ENCODE measurements around the gene CCN2. TPM values are rescaled to one million over a fixed set of nuclear protein-coding genes. Genes with fewer than 3 reads are reported as not detected.

CCN2 gene
- total and polyA plus RNA-seq, 2 of the 8 experiments (the other 6 are each of a cell fraction or from before 2014, with no cell fraction given) = 25.0 to 107 TPM

DNA sequence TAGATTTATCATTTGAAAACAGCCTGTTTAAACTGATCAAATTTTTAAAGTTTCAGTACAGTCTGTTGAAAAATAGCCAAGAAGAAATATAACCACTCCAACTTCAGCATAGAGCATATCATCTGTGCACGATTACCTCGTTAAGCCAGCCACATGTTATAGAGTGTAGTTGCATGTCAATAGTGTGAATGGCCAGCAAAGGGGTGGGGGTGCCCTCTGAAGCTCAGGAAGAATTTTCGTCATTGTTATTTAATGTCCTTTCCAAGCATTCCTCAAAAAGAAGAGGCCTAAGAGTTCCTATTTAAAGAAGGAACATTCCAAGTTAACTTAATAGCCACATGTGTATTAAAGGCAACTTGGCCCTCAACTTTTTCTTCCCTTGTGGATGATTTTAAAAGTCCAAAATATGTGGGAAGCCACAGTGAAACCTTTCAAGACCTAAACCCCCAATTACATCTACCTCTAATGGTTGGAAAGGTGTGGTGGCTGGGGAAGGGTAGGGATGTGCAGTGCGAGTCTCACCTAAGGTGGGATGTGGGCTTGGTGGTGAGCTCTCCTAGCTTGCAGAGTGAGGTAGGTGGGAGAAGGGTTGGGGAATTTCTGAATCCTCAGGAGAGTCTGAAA, 1.8 kb upstream of the CCN2 start (continued):
- TF ChIP-seq, protein P1, sequence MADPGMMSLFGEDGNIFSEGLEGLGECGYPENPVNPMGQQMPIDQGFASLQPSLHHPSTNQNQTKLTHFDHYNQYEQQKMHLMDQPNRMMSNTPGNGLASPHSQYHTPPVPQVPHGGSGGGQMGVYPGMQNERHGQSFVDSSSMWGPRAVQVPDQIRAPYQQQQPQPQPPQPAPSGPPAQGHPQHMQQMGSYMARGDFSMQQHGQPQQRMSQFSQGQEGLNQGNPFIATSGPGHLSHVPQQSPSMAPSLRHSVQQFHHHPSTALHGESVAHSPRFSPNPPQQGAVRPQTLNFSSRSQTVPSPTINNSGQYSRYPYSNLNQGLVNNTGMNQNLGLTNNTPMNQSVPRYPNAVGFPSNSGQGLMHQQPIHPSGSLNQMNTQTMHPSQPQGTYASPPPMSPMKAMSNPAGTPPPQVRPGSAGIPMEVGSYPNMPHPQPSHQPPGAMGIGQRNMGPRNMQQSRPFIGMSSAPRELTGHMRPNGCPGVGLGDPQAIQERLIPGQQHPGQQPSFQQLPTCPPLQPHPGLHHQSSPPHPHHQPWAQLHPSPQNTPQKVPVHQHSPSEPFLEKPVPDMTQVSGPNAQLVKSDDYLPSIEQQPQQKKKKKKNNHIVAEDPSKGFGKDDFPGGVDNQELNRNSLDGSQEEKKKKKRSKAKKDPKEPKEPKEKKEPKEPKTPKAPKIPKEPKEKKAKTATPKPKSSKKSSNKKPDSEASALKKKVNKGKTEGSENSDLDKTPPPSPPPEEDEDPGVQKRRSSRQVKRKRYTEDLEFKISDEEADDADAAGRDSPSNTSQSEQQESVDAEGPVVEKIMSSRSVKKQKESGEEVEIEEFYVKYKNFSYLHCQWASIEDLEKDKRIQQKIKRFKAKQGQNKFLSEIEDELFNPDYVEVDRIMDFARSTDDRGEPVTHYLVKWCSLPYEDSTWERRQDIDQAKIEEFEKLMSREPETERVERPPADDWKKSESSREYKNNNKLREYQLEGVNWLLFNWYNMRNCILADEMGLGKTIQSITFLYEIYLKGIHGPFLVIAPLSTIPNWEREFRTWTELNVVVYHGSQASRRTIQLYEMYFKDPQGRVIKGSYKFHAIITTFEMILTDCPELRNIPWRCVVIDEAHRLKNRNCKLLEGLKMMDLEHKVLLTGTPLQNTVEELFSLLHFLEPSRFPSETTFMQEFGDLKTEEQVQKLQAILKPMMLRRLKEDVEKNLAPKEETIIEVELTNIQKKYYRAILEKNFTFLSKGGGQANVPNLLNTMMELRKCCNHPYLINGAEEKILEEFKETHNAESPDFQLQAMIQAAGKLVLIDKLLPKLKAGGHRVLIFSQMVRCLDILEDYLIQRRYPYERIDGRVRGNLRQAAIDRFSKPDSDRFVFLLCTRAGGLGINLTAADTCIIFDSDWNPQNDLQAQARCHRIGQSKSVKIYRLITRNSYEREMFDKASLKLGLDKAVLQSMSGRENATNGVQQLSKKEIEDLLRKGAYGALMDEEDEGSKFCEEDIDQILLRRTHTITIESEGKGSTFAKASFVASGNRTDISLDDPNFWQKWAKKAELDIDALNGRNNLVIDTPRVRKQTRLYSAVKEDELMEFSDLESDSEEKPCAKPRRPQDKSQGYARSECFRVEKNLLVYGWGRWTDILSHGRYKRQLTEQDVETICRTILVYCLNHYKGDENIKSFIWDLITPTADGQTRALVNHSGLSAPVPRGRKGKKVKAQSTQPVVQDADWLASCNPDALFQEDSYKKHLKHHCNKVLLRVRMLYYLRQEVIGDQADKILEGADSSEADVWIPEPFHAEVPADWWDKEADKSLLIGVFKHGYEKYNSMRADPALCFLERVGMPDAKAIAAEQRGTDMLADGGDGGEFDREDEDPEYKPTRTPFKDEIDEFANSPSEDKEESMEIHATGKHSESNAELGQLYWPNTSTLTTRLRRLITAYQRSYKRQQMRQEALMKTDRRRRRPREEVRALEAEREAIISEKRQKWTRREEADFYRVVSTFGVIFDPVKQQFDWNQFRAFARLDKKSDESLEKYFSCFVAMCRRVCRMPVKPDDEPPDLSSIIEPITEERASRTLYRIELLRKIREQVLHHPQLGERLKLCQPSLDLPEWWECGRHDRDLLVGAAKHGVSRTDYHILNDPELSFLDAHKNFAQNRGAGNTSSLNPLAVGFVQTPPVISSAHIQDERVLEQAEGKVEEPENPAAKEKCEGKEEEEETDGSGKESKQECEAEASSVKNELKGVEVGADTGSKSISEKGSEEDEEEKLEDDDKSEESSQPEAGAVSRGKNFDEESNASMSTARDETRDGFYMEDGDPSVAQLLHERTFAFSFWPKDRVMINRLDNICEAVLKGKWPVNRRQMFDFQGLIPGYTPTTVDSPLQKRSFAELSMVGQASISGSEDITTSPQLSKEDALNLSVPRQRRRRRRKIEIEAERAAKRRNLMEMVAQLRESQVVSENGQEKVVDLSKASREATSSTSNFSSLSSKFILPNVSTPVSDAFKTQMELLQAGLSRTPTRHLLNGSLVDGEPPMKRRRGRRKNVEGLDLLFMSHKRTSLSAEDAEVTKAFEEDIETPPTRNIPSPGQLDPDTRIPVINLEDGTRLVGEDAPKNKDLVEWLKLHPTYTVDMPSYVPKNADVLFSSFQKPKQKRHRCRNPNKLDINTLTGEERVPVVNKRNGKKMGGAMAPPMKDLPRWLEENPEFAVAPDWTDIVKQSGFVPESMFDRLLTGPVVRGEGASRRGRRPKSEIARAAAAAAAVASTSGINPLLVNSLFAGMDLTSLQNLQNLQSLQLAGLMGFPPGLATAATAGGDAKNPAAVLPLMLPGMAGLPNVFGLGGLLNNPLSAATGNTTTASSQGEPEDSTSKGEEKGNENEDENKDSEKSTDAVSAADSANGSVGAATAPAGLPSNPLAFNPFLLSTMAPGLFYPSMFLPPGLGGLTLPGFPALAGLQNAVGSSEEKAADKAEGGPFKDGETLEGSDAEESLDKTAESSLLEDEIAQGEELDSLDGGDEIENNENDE (IDR thresholded peaks at IDR 0.05; ENCODE audit: insufficient replicate concordance, low read length) = peak; percentile 22
- TF ChIP-seq, protein P2, sequence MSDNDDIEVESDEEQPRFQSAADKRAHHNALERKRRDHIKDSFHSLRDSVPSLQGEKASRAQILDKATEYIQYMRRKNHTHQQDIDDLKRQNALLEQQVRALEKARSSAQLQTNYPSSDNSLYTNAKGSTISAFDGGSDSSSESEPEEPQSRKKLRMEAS (IDR thresholded peaks at IDR 0.05) = peak; percentile 84
- TF ChIP-seq NANOG (IDR thresholded peaks at IDR 0.05; ENCODE audit: insufficient read depth, low read depth, low read length, poor library complexity, severe bottlenecking) = peak; percentile 31
- no peak for TF ChIP-seq FOSL1 (IDR thresholded peaks at IDR 0.05; ENCODE audit: insufficient read depth, low read depth, low read length)
- TF ChIP-seq SP1 (IDR thresholded peaks at IDR 0.05; ENCODE audit: low read depth, low read length) = 0 out of 2 replicates have a peak, but pooled peaks have one; percentile 25
- TF ChIP-seq, protein P3, sequence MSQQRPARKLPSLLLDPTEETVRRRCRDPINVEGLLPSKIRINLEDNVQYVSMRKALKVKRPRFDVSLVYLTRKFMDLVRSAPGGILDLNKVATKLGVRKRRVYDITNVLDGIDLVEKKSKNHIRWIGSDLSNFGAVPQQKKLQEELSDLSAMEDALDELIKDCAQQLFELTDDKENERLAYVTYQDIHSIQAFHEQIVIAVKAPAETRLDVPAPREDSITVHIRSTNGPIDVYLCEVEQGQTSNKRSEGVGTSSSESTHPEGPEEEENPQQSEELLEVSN (IDR thresholded peaks at IDR 0.05) = peak; percentile 63; the same call in 1 of the 2 replicates
- TF ChIP-seq TBP (IDR thresholded peaks at IDR 0.05; ENCODE audit: low read depth, low read length) = no peak
- no peak for TF ChIP-seq CEBPB (IDR thresholded peaks at IDR 0.05; ENCODE audit: low read depth, low read length)
- peak; percentile 45 for TF ChIP-seq TAF7 (optimal IDR thresholded peaks at IDR 0.05; ENCODE audit: borderline replicate concordance, low read depth, low read length)
- TF ChIP-seq BACH1 (IDR thresholded peaks at IDR 0.05; ENCODE audit: low read length) = no peak
